COR-L47 (cell line): Measurements from ENCODE around the gene TANC1.
"Not testable (repeated sequence)": the region's sequence is repeated elsewhere in the genome, so short reads cannot be mapped to it uniquely, and the experiment has no call there.

Source experiments
- DNase-seq: peaks from one replicate; lab custom pipeline; 2025; lab: John Stamatoyannopoulos, UW

TANC1 gene

DNA sequence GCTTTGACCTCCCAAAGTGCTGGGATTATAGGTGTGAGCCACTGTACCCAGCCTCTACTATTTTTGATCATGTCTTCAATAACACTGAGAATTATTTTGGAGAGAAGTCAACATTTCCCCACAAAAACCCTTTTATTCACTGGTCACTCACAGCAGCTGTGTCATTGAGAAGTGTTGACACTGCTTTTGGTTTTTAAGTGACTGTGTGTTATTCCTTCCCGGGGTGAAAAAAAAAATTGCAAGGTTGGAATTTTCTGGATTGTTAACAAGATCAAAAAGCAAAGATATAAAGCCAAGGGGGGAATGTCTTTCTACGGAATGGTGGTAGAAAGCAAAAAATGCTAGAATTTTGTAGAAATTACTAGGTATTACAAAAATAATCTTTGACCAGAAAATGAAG is 61.5 kb downstream of the TANC1 start:
- DNase-seq = no peak

DNA sequence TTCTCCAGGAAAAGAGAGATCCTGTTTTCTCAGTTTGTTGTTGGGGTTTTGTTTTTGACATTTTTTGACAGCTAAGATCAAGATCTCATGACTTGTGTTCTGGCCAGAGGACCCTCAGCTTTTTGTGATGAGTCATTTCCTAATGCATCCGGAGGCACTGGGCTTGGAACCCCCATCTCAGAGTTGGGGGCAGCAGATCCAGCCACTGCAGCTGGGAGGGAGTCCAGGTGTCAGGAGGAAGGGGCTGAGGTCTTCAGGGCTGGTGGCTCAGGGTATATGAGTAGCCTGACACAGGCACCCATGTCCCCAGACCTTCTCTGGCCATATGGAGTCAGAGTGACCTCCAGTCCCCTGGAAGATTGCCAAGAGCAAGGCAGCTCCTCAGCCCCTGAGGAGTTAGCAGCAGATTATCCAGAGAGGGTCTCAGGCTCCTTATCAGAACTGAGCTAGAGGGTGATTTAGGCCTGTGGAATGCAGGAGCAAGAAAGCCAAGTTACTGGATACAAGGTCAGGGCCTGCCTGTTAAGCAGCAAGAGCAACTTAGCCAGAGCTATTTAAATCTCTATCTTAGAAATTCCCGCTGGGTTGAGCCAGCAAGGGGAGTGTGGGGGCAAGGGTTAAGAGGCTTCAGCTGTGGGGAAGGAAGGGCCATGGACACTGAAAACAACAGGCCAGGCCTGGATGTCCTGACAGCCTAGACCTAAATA is 62.4 kb downstream of the TANC1 start:
- DNase-seq = no peak

DNA sequence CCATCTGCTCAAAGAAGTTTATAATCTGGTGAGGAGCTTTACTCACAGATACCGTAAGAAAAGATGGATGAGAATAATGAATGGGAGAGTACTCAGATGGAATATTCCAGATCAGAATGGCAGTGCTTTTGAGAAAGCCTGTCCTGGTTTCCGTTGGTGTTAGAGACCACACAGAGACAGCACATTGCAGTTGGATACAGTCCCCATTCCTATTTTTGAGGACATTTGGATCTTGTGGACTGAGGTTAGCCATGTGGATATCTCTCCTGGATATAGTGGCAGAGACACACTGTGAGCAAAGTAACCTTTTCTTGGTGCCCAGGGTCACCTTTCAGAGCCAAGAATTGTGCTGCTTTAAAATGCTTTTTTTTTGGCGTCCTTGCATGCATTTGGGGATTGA is 63.7 kb downstream of the TANC1 start:
- no peak for DNase-seq

DNA sequence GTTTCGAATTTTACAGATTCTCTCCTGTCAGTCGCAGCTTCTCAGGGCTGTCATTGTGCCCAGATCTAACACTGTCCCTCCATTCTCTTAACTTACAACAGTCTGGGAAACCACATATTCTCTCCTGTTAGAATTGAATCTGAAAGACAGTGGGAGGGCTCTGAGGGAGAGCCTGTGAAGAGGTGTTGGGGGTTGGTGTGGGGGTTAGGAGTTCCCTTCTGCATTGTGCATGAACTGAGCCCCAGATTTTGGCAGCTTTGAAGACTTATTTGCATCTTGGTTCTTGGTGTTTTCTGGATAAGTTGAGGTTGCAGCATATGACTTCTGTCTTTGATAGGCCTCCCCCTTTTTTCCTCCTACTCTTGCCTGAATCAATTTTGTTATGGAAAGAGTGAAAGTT is 64.1 kb downstream of the TANC1 start:
- DNase-seq = no peak

DNA sequence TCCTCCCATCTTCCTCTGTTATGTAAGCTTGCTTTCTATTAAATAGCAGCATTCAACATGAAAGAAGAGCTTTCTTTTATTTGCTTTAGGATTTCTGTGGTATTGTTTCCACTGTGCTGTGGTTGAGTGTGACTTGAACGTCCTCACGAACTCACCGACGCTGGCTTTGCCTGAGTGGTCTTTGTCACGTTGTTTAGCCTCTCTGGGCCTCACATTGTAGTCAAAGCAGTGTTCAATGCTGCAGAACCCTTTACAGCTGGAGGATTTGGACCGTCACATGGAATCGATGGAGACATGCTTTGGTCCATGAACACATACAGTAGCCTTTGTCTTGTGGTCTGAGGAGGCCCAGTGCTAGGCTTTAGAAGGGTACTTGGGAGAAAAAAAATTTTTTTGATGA is 66.3 kb downstream of the TANC1 start:
- no peak for DNase-seq

DNA sequence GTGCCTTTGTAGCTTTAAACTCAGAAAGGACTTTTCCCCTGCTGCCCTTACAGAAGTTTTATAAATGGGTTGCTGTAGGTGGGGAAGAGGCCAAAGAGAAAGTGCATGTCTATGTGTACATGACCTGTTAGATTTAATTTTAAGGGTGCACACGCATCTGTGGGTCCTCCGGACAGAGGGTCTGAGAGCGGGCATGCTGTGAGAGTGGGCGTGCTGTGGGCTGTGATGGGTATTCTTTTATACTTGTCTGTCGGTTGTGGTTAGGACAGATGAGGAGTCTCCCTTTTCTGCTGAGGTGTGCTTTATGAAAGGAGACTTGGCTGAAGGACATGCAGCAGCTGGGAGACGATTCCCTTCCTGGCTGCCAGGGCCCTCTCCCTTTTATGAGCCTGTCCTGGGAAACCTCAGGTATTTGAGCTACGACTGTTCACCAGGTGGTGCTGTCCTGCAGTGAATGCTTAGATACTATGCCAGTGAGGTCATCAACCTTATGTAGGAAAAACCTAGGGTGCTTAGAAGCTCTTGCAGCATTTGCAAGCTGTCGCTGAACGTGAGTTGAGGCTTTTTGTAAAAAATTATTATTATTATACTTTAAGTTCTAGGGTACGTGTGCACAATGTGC is 67.5 kb downstream of the TANC1 start:
- DNase-seq = peak; percentile 30

DNA sequence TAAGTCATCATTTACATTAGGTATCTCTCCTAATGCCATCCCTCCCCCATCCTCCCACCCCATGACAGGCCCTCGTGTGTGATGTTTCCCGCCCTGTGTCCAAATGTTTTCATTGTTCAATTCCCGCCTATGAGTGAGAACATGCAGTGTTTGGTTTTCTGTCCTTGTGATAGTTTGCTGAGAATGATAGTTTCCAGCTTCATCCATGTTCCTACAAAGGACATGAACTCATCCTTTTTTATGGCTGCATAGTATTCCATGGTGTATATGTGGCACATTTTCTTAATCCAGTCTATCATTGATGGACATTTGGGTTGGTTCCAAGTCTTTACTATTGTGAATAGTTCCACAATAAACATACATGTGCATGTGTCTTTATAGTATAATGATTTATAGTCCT is 68.0 kb downstream of the TANC1 start:
- DNase-seq = not testable (repeated sequence)

DNA sequence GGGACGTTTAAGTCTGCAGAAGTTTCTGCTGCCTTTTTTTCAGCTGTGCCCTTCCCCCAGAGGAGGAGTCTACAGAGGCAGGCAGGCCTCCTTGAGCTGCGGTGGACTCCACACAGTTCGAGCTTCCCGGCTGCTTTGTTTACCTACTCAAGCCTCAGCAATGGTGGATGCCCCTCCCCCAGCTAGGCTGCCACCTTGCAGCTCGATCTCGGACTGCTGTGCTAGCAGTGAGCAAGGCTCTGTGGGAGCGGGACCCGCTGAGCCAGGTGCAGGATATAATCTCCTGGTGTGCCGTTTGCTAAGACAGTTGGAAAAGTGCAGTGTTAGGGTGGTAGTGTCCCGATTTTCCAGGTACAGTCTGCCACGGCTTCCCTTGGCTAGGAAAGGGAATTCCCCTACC is 72.9 kb downstream of the TANC1 start:
- DNase-seq = not testable (repeated sequence)

DNA sequence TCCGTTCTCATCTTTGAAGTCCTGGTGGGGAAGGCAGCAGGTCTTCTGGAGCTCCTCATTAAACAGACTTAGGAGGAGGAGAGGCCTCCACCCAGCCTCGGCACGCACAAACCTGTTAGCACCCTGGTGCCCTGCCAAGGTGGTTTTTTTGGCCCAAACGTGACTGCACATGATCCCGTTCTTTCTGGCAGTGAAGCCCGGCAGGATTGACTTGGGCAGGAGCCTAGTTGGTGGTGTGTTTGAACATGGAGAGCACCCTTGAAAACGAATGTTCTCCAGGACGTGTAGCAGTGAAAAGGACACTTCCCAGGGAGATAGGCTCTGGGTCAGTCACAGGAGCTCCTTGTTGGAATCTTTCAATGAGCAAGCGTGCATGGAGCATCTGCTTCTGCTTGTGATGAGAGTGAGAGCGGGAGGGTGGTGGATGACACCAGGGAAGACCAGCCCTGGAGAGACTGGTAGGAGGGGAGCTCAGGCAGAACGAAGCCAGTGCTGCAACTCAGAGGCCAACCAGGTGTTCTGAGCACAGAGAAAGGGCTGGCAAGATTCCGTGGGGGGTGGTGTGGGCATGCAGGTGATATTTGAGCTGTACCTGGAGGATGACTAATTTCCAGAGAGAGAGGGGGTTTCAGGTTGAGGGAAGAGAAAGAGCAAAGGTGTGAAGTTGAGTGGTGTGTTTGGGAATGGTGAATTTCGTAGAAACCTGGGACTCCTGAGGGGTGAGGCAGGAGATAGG is 73.8 kb downstream of the TANC1 start:
- no peak for DNase-seq

DNA sequence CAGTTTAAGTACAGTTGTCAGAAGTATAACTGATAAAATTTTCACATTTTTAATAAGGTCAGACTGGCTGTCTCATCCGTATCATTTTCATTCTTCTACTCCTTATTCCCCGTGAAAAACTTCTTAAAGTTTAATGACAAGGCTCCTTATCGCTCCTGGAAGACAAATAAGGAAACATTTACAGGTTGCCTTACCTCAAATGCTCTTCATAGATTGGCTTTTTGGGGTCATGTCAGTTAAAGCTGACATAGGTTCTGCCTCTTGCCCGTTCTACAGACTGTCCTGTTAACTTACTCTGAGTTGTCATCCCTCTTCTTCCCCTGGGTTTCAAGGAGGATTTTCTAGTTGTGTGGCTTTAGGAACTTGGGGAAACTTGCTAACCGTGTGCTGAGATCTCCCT is 75.3 kb downstream of the TANC1 start:
- DNase-seq = no peak

DNA sequence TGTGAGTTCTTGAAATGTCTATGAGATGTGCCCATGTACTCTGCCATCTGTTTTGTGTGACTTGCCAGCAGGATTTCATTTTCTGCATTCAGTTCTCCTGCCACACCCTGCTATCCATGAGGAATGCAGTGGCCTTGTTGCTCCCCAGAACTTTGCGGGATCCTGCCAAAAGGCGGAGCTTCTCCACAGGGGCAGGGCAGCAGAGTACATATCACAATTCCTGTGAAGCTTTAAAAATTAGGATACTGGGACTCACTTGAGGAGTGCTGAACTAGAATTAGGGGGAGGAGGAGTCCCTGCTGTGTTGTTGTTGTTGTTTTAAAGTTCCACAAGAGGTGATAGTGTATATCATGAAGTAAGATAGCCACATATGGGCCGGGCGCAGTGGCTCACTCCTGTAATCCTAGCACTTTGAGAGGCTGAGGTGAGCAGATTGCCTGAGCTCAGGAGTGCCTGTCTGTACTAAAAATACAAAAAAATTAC is 76.4 kb downstream of the TANC1 start:
- DNase-seq = no peak

DNA sequence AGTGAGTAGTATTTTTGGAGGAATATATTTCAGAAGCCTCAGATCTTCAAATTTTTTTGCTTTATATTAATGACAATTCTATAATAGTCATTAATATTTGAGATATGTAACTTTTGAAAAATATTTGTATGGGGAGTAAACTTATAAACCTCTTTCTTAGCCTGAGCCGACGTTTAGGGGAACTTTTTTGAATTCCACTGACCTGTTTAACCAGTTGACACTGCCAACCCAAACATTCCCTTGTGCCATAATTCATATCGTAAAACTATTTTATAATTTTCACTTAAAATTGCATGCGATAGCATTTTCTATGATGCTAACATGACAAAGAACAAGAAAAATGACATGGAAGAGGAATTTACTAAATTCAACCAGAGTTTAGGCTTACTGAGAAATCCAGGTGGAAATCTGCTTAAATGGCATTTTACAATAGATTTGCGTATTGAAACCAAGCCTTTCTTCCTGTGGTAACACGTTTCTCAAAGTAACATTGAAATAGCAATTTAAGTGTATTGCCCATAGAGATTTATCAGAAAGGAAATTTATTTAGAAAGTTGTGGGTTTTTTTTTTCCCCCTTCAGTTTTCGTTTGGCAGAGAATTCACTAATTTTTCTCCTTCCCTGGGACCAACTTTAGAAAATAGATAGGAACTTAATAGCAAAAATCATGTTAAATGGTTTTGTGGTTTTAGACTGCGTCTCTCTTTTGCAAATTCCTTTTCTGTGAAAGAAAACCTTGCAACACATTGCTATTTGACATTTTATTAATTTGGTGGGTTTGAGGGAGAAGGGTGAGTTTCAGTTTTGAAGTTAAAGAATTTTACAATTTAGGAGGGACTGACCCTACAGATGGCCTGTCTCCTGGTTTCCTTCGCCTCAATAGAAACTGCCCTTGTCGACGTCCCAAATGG is 77.4 kb downstream of the TANC1 start:
- DNase-seq = no peak

DNA sequence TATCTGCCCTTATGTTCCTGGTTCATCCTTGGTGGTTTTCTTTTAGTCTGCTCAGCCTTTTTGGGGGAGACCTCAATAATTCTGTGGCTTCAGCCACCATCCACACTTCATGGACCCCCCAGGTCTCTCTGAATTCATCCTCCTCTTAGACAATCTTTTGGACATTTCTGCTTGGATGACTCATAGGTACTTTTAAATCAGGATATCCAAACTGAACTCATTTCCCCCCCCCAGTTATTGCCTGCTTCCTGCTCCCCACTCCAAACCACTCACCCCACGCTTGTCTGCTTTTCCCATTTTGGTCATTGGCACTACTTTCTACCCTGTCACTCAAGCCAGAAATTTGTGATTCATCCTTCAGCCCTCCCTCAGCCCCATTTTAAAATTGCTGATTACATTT is 78.5 kb downstream of the TANC1 start:
- DNase-seq = no peak

DNA sequence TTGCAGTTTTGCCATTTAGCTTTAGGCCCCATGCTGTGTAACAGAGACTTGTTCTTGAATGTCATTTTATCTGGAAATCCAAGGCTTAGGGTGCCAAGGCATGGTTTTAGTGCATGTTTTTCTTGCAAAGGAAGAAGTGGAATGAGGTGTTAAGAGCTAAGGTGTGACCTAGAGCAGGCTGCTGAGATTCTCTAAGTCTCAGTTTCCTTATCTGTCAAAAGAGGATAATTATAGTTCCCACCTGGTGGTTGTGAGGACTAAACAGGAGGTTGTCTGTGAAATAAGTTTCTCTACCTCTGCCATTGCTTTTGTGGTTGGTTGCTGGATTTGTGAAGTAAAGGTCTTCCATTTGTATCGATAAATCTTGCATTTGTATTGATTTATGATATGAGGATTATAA is 82.0 kb downstream of the TANC1 start:
- DNase-seq = no peak

DNA sequence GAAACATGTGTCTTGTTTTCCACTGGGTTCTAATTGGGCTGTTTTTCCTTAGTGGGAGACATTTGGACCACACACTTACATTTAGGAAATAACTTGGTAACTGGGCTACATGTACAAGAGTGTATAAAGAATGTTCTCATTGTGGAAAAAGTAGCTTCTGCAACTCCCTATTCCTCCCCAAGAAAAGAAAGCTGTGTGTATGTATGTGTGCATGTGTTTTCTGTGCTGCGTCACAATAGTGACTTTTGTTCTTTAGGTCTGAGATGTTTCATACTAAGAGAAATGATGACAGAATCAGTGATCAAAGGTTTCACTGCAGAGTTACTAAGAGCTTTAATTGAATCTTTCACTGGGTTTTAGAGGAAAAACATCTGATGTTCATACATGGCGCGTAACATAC is 82.7 kb downstream of the TANC1 start:
- DNase-seq = no peak

DNA sequence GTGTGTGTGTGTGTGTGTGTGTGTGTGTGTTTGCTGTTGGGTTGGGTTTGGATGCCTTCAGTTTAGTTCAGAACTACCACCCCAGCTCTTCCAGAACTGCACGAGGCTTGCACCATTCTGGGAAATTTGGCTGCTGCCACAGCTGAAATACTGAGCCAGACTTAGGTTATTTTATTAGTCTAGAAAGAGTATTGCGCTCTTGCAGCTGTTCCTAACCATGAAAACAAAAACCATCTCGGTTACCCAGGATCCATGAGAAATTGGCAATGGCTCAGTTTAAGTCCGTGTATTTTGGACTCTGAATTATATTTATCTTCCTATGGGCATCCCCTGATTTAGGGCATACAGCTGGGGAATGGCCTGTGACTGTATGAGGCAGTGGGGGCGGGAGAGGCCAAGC is 83.2 kb downstream of the TANC1 start:
- DNase-seq = no peak

DNA sequence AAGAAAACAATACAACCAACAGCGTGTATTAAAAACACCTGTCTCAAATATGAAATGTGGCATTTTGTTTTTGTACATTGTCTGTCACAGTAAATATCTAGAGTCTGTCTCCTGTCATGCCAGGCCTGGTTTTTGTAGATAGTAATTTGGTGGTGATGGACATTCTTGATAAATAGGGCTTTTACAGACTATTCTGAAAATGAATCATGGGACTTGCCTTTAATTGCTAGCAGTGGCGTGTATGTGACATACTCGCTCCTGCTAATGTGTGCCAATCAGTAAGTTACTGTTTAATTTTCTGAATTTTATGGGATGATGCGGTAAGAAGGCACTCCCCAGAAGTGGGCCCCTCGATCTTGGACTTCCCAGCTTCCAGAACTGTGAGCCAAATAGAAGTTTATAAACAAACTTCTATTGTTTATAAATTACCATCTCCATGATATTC is 83.7 kb downstream of the TANC1 start:
- DNase-seq = no peak

DNA sequence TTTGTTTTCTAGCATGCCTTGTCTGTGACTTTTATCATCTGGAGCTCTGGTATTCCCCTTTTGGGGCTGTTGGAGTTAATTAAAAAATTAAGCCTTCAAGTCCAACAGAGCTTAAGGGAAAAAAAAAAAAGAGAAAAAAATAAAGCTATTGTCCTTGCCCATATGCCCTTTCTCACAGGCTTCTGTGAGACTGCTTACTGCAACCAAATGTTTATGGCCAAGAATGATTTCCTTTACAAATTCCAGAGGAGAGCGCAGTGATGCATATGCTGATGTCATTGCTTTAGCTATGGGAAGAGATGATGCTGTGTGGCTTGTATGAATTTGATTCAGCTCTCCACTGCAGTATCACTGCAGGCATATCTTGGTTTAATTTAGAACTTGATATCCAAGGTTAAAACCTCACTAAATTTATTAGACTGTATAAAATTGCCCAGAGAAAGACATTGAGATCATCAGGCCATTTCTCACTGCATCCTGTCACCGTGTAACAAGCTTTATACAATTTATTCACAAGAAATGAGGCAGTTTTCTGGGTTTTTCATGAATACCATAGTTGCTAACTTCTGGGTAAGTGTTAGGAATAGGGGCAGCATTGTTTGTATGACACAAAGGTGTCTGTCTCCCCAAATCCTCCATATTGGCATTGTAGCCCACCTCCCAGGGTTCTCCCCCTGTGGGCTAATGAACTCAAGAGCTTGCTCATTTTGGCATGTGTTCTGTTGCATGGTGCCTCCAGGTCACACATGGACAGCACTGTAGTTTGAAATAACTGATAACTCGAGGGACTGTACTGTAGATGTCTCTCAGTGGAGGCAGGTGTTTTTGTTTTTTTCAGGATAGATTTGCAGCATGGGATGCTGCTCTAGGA is 85.0 kb downstream of the TANC1 start:
- DNase-seq = no peak

DNA sequence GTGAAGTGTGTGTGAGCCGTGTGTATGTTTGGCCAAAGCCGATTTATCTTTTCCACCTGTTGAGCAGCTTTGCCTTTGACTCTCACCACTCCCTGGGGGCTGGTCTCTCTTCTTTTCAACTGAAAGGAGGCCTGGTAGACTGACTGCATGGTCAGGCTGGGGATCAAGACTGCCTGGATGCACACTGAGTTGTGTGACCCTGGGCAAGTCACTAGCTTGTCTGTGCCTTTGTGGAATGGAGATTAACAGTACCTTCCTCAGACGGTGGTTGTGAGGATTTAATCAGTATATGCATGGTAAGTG is 85.5 kb downstream of the TANC1 start:
- no peak for DNase-seq

DNA sequence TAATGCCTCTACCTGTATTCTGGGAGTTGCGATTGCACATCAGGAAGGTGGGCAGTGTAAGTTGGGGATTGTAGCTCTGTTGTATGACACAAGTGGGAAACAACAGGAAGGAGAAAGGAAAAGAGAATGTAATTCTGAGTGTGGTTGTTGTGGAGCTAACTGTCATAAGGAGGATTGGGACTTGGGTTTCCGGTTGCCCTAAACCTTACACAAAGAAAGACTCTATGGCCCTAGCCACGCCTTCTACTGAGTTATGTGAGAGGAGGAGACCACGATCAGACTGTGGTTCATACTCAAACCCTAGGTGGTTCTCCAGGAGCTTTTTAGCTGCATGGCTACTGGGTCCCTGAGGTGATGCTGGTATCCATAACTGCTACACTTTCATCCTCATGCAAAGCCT is 86.5 kb downstream of the TANC1 start:
- no peak for DNase-seq

DNA sequence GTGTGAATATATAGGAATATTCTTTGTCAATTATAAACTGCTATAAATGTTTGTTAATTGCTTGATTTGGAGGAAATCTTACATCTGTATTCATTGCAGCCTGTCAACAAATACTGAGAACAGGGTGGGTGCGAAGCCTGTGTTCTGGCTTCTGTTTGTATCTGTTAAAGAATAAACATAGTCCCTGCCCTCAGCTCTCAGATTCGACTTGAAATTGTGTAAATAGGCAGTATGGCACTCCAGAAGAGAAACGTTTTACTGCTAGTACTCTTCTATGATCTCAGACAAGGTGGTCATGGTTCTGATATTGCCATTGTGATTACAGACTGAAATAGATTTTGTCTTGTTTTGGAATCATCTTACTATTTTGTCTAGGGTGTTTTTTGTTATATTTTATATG is 92.1 kb downstream of the TANC1 start:
- DNase-seq = no peak
